Neural cell (in vitro differentiated cells): ENCODE data around the gene ALK. TPM values are rescaled to one million over a fixed set of nuclear protein-coding genes. Genes with fewer than 3 reads are reported as not detected.

Experiments
- H2AFZ ChIP-seq: fragments of 200-600, 300-800 bp; sonication (generic), shearing (Covaris generic); 2 replicates; pipeline ENCODE4 v1.6.0; 2014; ENCODE audit warnings: low read depth, mild to moderate bottlenecking, antibody characterized with exemption, low read length, moderate library complexity
- H3F3A ChIP-seq: fragments of 200-600 bp; shearing (Covaris generic); 2 replicates; pipeline ENCODE4 v1.6.1; 2016; ENCODE audit warnings: mild to moderate bottlenecking, moderate library complexity, mixed read lengths, antibody characterized with exemption, low read length; ENCODE audit not compliant: insufficient read depth, poor library complexity, severe bottlenecking
- H3K27ac ChIP-seq: fragments of 200-600, 300-800 bp; sonication (generic), shearing (Covaris generic); 2 replicates; pipeline ENCODE4 v1.5.1; 2014; ENCODE audit warnings: mild to moderate bottlenecking, low read length, moderate library complexity
- H3K27me3 ChIP-seq: fragments of 300-800, 200-600 bp; sonication (generic), shearing (Covaris generic); 2 replicates; pipeline ENCODE4 v1.6.0; 2014; ENCODE audit warnings: mild to moderate bottlenecking, low read depth, low read length, moderate library complexity; ENCODE audit not compliant: insufficient read depth
- H3K36me3 ChIP-seq: fragments of 300-800, 200-600 bp; sonication (generic), shearing (Covaris generic); 2 replicates; pipeline ENCODE4 v1.5.1; 2014; ENCODE audit warnings: mild to moderate bottlenecking, antibody characterized with exemption, low read length, moderate library complexity; ENCODE audit not compliant: insufficient read depth
- H3K4me2 ChIP-seq: fragments of 300-800, 200-600 bp; sonication (generic), shearing (Covaris generic); 2 replicates; pipeline ENCODE4 v1.6.0; 2014; ENCODE audit warnings: mild to moderate bottlenecking, low read length
- H3K4me3 ChIP-seq: fragments of 300-800, 200-600 bp; sonication (generic), shearing (Covaris generic); 2 replicates; pipeline ENCODE4 v1.5.1; 2014; ENCODE audit warnings: mild to moderate bottlenecking, low read length, moderate library complexity
- H3K79me2 ChIP-seq: fragments of 200-600 bp; shearing (Covaris generic); replicated peaks from 2 replicates; pipeline ENCODE4 v1.6.0; 2014; ENCODE audit warnings: mild to moderate bottlenecking, low read length, moderate library complexity; ENCODE audit not compliant: insufficient read depth
- H3K9ac ChIP-seq: fragments of 300-800, 200-600 bp; sonication (generic), shearing (Covaris generic); 2 replicates; pipeline ENCODE4 v1.6.1; 2016; ENCODE audit warnings: mild to moderate bottlenecking, low read length, mixed read lengths
- H3K9me2 ChIP-seq: fragments of 200-600 bp; shearing (Covaris generic); 2 replicates; pipeline ENCODE4 v1.6.1; 2016; ENCODE audit warnings: mild to moderate bottlenecking, low read length, mixed read lengths; ENCODE audit not compliant: insufficient read depth
- H3K9me3 ChIP-seq: fragments of 200-600, 300-800 bp; sonication (generic), shearing (Covaris generic); 2 replicates; pipeline ENCODE4 v1.6.1; 2016; ENCODE audit warnings: mild to moderate bottlenecking, mixed run types, low read length, moderate library complexity, mixed read lengths
- H4K20me1 ChIP-seq: fragments of 200-600 bp; shearing (Covaris generic); 2 replicates; pipeline ENCODE4 v1.6.1; 2016; ENCODE audit warnings: mild to moderate bottlenecking, mixed run types; ENCODE audit not compliant: insufficient read depth
- EP300 ChIP-seq: fragments of 450-650 bp; conservative IDR thresholded peaks from 2 replicates; pipeline ENCODE4 v1.6.1; 2014; ENCODE audit warnings: antibody characterized with exemption, mild to moderate bottlenecking, moderate library complexity; ENCODE audit not compliant: poor library complexity, severe bottlenecking
- EZH2 ChIP-seq: fragments of 200-600, 300-800 bp; shearing (Covaris generic), sonication (generic); IDR thresholded peaks from 2 replicates; pipeline ENCODE4 v1.6.1; 2014; ENCODE audit warnings: antibody characterized with exemption, low read length, borderline replicate concordance, mild to moderate bottlenecking; ENCODE audit not compliant: insufficient read depth, poor library complexity, severe bottlenecking
- MXI1 ChIP-seq: fragments of 450-650 bp; conservative IDR thresholded peaks from 2 replicates; pipeline ENCODE4 v1.6.1; 2014; ENCODE audit warnings: antibody characterized with exemption, mild to moderate bottlenecking; ENCODE audit not compliant: poor library complexity, severe bottlenecking
- POLR2AphosphoS5 ChIP-seq: IDR thresholded peaks from 2 replicates; pipeline ENCODE4 v1.6.1; 2012
- RAD21 ChIP-seq: fragments of 450-650 bp; conservative IDR thresholded peaks from 2 replicates; pipeline ENCODE4 v1.6.1; 2014; ENCODE audit warnings: antibody characterized with exemption, mild to moderate bottlenecking, moderate library complexity
- SMC3 ChIP-seq: fragments of 450-650 bp; conservative IDR thresholded peaks from 2 replicates; pipeline ENCODE4 v1.6.1; 2014; ENCODE audit warnings: antibody characterized with exemption, mild to moderate bottlenecking, moderate library complexity; ENCODE audit not compliant: poor library complexity
- TAF1 ChIP-seq: IDR thresholded peaks from 2 replicates; pipeline ENCODE4 v1.6.1; 2012; ENCODE audit warnings: low read depth
- polyA plus RNA-seq: library from polyadenylated mRNA; depleted of rRNA; stranded (reverse); fragments of >200 nt; gene quantifications from 2 replicates; pipeline ENCODE4 v1.2.3, GENCODE V29; 2014
- TF ChIP-seq, protein P1 (sequence below): IDR thresholded peaks from 2 replicates; pipeline ENCODE4 v1.6.1; 2012; ENCODE audit warnings: borderline replicate concordance
- TF ChIP-seq, protein P2 (sequence below): fragments of 450-650 bp; IDR thresholded peaks from 2 replicates; pipeline ENCODE4 v1.5.1; 2014; ENCODE audit warnings: antibody characterized with exemption, mild to moderate bottlenecking, moderate library complexity; ENCODE audit not compliant: poor library complexity, severe bottlenecking

ALK gene
- polyA plus RNA-seq, 1 donor from 2014 or later: 7.1 TPM

DNA sequence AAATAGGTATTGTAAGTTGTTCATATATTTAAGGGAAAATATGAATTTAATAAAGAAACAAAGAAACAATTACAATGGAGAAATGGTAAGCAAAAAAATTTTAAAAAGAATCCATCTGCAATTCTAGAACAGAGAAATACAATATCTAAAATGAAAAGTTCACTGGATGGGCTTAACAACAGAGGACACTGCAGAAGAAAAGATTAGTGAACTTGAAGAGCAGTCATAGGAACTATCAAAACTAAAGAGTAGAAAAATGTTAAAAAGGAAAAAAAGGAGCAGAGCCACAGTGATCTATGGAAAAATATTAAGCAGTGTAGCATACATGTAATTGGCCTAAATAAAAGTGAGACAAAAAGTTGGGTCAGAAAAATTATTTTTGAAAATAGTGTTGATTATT, 83.5 kb downstream of the ALK start:
- H3K9me2 ChIP-seq: no peaks in the 10 kb centered on the region
- H3K79me2 ChIP-seq: no peaks in the 10 kb centered on the region

DNA sequence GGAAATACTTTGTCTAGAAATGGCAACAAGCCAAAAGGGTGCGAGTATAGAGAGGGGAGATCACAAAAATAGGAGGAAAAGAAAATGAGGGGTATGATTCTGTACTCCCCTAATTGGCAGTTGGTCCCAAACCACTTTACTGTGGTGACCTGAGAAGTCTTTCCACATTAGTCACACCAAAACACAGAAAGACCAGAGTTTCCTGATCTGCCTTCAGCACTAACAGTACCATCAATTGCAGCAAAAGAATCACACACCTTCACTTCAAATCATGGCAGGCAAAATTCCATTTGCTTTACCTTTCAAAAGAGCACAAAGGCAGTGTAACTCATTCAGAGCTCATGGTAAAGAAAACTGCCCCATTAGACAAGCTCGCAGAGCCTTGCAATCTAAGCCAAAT, 86.8 kb downstream of the ALK start:
- Histone ChIP-seq H3K27me3 (no peaks in the 10 kb centered on the region), H3F3A (peaks cover 4% of the 10 kb centered on the region), H2AFZ (no peak overlapping the region), H3K9me2 (no peaks in the 10 kb centered on the region), H3K36me3 (no peaks in the 10 kb centered on the region), H3K9me3 (peaks cover 6% of the 10 kb centered on the region), H3K9ac (no peak overlapping the region), H3K4me3 (no peak overlapping the region), H3K4me2 (no peak overlapping the region), H3K27ac (peak overlapping the region; percentile 14), H3K79me2 (no peaks in the 10 kb centered on the region), H4K20me1 (no peaks in the 10 kb centered on the region)
- TF ChIP-seq EZH2: no peak
- no peak for TF ChIP-seq RAD21
- TF ChIP-seq POLR2AphosphoS5: no peak
- no peak for TF ChIP-seq MXI1
- TF ChIP-seq, protein P1, sequence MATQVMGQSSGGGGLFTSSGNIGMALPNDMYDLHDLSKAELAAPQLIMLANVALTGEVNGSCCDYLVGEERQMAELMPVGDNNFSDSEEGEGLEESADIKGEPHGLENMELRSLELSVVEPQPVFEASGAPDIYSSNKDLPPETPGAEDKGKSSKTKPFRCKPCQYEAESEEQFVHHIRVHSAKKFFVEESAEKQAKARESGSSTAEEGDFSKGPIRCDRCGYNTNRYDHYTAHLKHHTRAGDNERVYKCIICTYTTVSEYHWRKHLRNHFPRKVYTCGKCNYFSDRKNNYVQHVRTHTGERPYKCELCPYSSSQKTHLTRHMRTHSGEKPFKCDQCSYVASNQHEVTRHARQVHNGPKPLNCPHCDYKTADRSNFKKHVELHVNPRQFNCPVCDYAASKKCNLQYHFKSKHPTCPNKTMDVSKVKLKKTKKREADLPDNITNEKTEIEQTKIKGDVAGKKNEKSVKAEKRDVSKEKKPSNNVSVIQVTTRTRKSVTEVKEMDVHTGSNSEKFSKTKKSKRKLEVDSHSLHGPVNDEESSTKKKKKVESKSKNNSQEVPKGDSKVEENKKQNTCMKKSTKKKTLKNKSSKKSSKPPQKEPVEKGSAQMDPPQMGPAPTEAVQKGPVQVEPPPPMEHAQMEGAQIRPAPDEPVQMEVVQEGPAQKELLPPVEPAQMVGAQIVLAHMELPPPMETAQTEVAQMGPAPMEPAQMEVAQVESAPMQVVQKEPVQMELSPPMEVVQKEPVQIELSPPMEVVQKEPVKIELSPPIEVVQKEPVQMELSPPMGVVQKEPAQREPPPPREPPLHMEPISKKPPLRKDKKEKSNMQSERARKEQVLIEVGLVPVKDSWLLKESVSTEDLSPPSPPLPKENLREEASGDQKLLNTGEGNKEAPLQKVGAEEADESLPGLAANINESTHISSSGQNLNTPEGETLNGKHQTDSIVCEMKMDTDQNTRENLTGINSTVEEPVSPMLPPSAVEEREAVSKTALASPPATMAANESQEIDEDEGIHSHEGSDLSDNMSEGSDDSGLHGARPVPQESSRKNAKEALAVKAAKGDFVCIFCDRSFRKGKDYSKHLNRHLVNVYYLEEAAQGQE: no peak
- TF ChIP-seq EP300: no peak
- TF ChIP-seq TAF1: no peak
- TF ChIP-seq, protein P2, sequence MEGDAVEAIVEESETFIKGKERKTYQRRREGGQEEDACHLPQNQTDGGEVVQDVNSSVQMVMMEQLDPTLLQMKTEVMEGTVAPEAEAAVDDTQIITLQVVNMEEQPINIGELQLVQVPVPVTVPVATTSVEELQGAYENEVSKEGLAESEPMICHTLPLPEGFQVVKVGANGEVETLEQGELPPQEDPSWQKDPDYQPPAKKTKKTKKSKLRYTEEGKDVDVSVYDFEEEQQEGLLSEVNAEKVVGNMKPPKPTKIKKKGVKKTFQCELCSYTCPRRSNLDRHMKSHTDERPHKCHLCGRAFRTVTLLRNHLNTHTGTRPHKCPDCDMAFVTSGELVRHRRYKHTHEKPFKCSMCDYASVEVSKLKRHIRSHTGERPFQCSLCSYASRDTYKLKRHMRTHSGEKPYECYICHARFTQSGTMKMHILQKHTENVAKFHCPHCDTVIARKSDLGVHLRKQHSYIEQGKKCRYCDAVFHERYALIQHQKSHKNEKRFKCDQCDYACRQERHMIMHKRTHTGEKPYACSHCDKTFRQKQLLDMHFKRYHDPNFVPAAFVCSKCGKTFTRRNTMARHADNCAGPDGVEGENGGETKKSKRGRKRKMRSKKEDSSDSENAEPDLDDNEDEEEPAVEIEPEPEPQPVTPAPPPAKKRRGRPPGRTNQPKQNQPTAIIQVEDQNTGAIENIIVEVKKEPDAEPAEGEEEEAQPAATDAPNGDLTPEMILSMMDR: no peak
- no peak for TF ChIP-seq SMC3

More for the DNA sequence above, 83.5 kb downstream of the ALK start:
- H3K36me3 ChIP-seq: no peaks in the 10 kb centered on the region
- no peak overlapping the region for H3K4me3 ChIP-seq
- TF ChIP-seq MXI1 (no peak), RAD21 (no peak), EP300 (no peak), POLR2AphosphoS5 (no peak), EZH2 (no peak), SMC3 (no peak), TAF1 (no peak)
- TF ChIP-seq, protein P2: no peak
- TF ChIP-seq, protein P1: no peak
- H4K20me1 ChIP-seq: no peaks in the 10 kb centered on the region
- no peak overlapping the region for H3K9ac ChIP-seq
- H3K27me3 ChIP-seq: no peaks in the 10 kb centered on the region
- no peak overlapping the region for H3K4me2 ChIP-seq
- H3F3A ChIP-seq: peaks cover 4% of the 10 kb centered on the region
- peaks cover 6% of the 10 kb centered on the region for H3K9me3 ChIP-seq
- H2AFZ ChIP-seq: no peak overlapping the region
- peak overlapping the region; percentile 92 for H3K27ac ChIP-seq
